Measurements from ENCODE around the gene TGFBR1. TPM values are rescaled to one million over a fixed set of nuclear protein-coding genes. Genes with fewer than 3 reads are reported as not detected.
"Not testable (repeated sequence)": the region's sequence is repeated elsewhere in the genome, so short reads cannot be mapped to it uniquely, and the experiment has no call there.

The TGFBR1 gene
- total RNA-seq, 1 donor from 2014 or later, result 29.0 TPM

DNA sequence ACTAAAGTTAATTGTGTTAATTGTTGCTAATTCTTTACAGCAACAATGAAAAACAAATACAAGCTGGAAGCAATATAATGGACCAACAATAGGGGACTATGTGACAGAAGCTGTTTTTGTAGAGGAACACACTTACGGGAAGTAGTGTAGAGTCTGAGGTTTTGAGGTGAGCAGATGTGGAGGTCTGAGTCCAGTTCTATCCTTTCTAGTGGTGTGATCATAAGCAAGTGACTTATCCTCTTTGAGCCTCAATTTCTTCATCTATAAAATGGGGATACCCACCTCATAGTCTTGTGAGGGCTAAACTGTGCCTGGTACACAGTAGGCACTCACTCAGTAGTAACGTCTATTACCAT, 88.5 kb downstream of the TGFBR1 start:
- no peak overlapping the region for H3K4me3 ChIP-seq (ENCODE audit: low read depth, low read length)
- TF ChIP-seq, protein P1, sequence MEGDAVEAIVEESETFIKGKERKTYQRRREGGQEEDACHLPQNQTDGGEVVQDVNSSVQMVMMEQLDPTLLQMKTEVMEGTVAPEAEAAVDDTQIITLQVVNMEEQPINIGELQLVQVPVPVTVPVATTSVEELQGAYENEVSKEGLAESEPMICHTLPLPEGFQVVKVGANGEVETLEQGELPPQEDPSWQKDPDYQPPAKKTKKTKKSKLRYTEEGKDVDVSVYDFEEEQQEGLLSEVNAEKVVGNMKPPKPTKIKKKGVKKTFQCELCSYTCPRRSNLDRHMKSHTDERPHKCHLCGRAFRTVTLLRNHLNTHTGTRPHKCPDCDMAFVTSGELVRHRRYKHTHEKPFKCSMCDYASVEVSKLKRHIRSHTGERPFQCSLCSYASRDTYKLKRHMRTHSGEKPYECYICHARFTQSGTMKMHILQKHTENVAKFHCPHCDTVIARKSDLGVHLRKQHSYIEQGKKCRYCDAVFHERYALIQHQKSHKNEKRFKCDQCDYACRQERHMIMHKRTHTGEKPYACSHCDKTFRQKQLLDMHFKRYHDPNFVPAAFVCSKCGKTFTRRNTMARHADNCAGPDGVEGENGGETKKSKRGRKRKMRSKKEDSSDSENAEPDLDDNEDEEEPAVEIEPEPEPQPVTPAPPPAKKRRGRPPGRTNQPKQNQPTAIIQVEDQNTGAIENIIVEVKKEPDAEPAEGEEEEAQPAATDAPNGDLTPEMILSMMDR (conservative IDR thresholded peaks at IDR 0.05; ENCODE audit: low read depth, low read length), result no peak
- DNase-seq (ENCODE audit: low read depth), result no peak

DNA sequence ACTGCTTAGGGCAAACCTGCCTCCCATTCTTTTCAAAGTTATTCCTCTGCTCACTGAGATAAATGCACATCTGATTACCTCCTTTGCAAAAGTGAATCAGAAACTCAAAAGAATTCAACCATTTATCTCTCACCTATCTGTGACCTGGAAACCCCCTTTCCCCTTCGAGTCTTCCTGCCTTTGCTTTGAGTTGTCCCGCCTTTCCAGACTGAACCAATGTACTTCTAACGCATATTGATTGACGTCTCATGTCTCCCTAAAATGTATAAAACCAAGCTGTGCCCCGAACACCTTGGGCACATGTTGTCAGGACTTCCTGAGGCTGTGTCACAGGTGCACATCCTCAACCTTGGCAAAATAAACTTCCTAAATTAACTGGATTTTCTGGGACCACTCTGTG, 91.6 kb downstream of the TGFBR1 start:
- not testable (repeated sequence) for DNase-seq (ENCODE audit: low read depth); H3K4me3 ChIP-seq (ENCODE audit: low read depth, low read length)

DNA sequence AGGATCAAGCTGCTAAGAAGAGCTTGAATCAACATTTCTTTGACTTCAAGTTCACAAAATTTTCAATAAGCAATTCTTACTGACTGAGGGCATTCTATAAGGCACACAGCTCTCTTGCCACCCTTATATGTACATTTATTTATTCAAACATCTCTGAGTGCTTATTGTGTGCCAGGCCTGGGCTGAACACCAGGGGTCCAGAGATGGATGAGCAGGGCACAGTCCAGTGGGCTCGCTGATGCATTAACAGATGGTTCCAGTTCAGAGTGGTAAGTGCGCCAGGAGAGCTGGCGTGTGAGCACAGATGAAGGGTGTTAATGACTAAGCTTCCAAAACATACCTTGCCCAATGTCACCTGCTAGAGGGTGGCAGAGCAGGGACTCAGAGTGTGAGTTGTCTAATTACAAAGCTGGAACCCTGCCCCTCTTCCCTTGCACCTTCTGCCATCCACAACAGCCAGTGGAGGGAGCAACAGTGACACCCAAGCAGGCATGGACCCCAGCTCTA, 92.3 kb downstream of the TGFBR1 start:
- no peak for DNase-seq (ENCODE audit: low read depth)
- TF ChIP-seq, protein P1 (conservative IDR thresholded peaks at IDR 0.05; ENCODE audit: low read depth, low read length), result no peak
- no peak overlapping the region for H3K4me3 ChIP-seq (ENCODE audit: low read depth, low read length)

DNA sequence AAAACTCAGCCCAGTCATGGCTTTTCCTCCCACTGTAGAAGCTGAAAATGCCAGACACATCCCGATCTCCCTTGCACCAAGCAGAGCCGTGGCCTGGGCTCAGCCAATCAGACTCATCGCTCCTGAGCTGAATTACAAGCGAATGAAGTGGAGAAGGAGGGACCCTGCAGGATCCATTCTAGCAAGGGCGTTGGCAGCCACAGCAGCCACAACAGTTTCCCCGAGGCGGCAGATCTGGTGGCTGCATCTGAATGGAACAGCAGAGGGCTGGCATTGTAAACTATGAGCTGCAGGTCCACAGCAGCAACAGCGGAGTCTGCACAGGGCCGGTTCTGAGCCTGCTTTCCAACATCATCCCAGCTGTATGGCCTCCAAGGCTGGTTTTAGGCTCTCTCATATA, 93.1 kb downstream of the TGFBR1 start:
- TF ChIP-seq, protein P1 (conservative IDR thresholded peaks at IDR 0.05; ENCODE audit: low read depth, low read length), result no peak
- H3K4me3 ChIP-seq (ENCODE audit: low read depth, low read length), result no peak overlapping the region
- no peak for DNase-seq (ENCODE audit: low read depth)

DNA sequence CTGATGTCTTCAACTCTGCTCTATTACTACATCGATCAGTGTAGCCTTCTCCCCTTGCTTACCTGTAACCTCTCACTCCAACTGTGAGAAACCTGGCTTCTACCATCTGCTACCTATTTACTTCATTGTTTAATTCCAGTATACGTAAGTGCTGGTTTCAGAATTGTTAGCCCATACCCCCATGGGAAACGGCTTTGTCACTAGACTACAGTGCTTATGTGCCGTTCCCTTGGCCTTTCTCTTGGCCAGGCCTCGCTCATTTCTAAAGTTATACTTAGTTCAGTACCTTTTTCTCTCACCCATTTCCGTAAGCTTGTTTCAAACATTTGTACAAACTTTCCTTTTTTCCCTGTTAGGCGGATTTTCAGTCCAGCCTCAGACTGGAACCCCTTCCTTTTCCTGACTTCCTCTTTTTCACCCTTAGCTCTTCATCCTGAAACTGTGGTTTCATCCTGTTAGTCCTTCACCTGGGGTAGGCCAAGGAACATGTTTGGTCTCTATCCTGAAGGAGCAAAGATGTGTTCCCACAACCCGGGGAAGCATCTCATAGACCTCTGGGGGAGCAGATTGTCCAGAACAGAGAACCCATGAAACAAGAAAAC, 95.1 kb downstream of the TGFBR1 start:
- TF ChIP-seq, protein P1 (conservative IDR thresholded peaks at IDR 0.05; ENCODE audit: low read depth, low read length), result no peak

DNA sequence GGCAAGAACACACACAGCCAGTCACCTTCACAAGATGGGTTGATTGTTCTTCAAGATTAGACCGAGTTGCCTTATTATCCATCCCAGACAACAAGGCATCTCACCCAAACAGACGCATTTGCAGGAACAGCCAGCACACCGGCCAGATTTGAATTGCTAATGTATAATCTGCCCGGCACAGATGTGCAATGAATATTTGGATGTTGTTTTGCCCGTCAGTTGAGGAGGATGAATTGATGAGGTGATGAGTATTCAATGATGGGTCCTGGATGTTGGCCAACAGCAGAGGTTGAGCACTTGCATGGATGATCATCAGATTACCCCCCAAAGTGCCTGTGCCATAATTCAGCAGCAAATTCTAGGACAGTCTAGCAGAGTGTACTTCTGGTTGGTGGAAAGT, 96.7 kb downstream of the TGFBR1 start:
- no peak for DNase-seq (ENCODE audit: low read depth)
- TF ChIP-seq, protein P1 (conservative IDR thresholded peaks at IDR 0.05; ENCODE audit: low read depth, low read length), result no peak
- H3K4me3 ChIP-seq (ENCODE audit: low read depth, low read length), result no peak overlapping the region

More for the DNA sequence above, 95.1 kb downstream of the TGFBR1 start:
- H3K4me3 ChIP-seq (ENCODE audit: low read depth, low read length), result no peak overlapping the region
- DNase-seq (ENCODE audit: low read depth), result no peak

Other genes with a start within 250 kb of the TGFBR1 start
- gene COL15A1, start 161.2 kb upstream of the TGFBR1 start, total RNA-seq, result 0.06 and 0.22 TPM in 2 replicates
- 30.3 and 39.1 TPM in 2 replicates for gene ALG2, start 116.8 kb downstream of the TGFBR1 start, total RNA-seq
- 123 and 170 TPM in 2 replicates for gene SEC61B, start 117.2 kb downstream of the TGFBR1 start, total RNA-seq

Data from epithelial cell of proximal tubule (primary cell).